ENCODE measurements around the gene TOLLIP.

The TOLLIP gene

DNA sequence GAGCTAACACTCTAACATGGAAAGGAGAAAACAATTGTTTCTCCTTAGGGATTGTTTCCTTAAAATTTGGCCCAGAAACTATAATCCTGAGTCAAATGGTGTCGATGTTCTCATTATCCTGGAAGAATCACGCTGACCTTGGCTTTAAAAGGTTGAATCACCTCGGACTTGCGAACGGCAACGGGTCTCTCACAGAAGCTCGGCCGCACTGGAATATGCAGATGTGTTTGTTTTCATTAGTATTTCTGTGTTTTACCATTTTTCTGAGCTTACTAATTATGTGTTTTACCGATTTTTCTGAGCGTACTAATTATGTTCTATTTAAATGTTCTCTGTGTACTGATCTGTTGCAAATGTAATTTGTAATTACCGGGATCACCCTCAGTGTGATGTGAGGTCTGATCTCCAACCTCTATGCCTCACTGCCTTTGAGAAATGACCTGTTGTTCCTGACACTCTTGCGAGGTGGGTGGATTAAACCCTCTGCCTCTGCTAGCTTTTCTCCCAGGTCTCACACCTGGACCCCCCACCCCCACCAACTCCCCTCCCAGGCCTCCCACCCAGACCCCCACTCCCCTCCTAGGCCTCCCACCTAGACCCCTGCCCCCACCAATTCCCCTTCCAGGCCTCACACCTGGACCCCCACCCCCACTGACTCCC lies 42.0 kb upstream of the TOLLIP start:
- POLR2A ChIA-PET = no interaction called here
- Histone ChIP-seq H3K36me3 (ENCODE audit: control insufficient read depth in 2 of 2, insufficient read depth in 1 of 2, low read length in 2 of 2) (no peaks in the 10 kb centered on the region), H3K27ac (ENCODE audit: extremely low read depth, low read depth, low read length) (no peak overlapping the region), H3K9me3 (ENCODE audit: control insufficient read depth, insufficient read depth, low read depth, low read length) (no peaks in the 10 kb centered on the region), H3K4me3 (ENCODE audit: low read depth, low read length) (no peak overlapping the region), H3K4me1 (ENCODE audit: control insufficient read depth, insufficient read depth, low read length) (no peaks in the 10 kb centered on the region)
- no peak for TF ChIP-seq SCRT1 (tag by site-specific recombination; IDR thresholded peaks at IDR 0.05; ENCODE audit: borderline replicate concordance)
- TF ChIP-seq ZNF280C (tag by site-specific recombination; IDR thresholded peaks at IDR 0.05) = no peak
- no peak for TF ChIP-seq GLIS1 (tag by site-specific recombination; IDR thresholded peaks at IDR 0.05)
- TF ChIP-seq, protein P1, sequence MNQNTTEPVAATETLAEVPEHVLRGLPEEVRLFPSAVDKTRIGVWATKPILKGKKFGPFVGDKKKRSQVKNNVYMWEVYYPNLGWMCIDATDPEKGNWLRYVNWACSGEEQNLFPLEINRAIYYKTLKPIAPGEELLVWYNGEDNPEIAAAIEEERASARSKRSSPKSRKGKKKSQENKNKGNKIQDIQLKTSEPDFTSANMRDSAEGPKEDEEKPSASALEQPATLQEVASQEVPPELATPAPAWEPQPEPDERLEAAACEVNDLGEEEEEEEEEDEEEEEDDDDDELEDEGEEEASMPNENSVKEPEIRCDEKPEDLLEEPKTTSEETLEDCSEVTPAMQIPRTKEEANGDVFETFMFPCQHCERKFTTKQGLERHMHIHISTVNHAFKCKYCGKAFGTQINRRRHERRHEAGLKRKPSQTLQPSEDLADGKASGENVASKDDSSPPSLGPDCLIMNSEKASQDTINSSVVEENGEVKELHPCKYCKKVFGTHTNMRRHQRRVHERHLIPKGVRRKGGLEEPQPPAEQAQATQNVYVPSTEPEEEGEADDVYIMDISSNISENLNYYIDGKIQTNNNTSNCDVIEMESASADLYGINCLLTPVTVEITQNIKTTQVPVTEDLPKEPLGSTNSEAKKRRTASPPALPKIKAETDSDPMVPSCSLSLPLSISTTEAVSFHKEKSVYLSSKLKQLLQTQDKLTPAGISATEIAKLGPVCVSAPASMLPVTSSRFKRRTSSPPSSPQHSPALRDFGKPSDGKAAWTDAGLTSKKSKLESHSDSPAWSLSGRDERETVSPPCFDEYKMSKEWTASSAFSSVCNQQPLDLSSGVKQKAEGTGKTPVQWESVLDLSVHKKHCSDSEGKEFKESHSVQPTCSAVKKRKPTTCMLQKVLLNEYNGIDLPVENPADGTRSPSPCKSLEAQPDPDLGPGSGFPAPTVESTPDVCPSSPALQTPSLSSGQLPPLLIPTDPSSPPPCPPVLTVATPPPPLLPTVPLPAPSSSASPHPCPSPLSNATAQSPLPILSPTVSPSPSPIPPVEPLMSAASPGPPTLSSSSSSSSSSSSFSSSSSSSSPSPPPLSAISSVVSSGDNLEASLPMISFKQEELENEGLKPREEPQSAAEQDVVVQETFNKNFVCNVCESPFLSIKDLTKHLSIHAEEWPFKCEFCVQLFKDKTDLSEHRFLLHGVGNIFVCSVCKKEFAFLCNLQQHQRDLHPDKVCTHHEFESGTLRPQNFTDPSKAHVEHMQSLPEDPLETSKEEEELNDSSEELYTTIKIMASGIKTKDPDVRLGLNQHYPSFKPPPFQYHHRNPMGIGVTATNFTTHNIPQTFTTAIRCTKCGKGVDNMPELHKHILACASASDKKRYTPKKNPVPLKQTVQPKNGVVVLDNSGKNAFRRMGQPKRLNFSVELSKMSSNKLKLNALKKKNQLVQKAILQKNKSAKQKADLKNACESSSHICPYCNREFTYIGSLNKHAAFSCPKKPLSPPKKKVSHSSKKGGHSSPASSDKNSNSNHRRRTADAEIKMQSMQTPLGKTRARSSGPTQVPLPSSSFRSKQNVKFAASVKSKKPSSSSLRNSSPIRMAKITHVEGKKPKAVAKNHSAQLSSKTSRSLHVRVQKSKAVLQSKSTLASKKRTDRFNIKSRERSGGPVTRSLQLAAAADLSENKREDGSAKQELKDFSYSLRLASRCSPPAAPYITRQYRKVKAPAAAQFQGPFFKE (tag by site-specific recombination; IDR thresholded peaks at IDR 0.05; ENCODE audit: borderline replicate concordance) = no peak
- no peak for TF ChIP-seq ZNF624 (tag by site-specific recombination; IDR thresholded peaks at IDR 0.05)
- no peak for TF ChIP-seq ZNF112 (tag by site-specific recombination; IDR thresholded peaks at IDR 0.05)
- TF ChIP-seq ZNF19 (tag by site-specific recombination; IDR thresholded peaks at IDR 0.05; ENCODE audit: low read depth) = no peak
- no peak for TF ChIP-seq ZNF10 (tag by site-specific recombination; IDR thresholded peaks at IDR 0.05)
- TF ChIP-seq WT1 (tag by site-specific recombination; IDR thresholded peaks at IDR 0.05) = no peak
- TF ChIP-seq KLF1 (tag by site-specific recombination; IDR thresholded peaks at IDR 0.05) = no peak
- TF ChIP-seq, protein P2, sequence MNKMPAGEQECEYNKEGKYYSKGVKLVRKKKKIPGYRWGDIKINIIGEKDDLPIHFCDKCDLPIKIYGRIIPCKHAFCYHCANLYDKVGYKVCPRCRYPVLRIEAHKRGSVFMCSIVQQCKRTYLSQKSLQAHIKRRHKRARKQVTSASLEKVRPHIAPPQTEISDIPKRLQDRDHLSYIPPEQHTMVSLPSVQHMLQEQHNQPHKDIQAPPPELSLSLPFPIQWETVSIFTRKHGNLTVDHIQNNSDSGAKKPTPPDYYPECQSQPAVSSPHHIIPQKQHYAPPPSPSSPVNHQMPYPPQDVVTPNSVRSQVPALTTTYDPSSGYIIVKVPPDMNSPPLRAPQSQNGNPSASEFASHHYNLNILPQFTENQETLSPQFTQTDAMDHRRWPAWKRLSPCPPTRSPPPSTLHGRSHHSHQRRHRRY (tag by site-specific recombination; IDR thresholded peaks at IDR 0.05) = no peak
- TF ChIP-seq SCRT2 (tag by site-specific recombination; IDR thresholded peaks at IDR 0.05) = no peak
- CTCF ChIA-PET = no interaction called here

DNA sequence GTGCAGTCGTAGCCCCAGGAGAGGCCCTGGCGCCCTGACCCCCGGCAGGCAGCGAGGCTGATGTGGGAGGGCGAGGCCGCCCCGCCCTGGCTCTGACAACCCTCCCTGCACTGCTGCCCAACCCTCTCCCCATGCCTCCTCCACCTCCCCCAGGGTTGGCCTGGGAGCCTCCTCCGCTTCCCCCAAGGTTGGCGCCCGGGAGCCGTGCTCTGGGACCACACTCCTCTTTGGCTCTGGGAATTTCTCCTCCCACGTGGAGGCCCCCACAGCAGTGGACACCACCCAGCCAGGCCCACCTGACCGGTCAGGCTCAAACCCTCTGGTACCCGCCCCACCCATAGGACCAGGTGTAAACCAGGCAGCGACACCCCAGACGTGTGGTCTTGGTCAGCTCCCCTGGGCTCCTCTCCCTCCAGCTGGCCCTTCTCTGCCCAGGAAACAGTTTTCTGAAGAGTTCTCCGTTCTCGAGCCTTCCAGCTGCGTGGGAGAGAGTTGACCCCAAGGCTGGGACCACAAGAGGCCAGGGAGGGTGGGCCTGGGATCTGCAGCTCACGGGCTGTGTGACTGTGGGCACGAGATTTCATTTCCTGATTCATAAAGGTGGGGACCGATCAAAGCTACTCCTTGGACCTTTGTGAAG lies 40.8 kb upstream of the TOLLIP start:
- CTCF ChIA-PET = no interaction called here
- H3K36me3 ChIP-seq (ENCODE audit: control insufficient read depth in 2 of 2, insufficient read depth in 1 of 2, low read length in 2 of 2) = no peaks in the 10 kb centered on the region
- H3K4me3 ChIP-seq (ENCODE audit: low read depth, low read length) = no peak overlapping the region
- H3K9me3 ChIP-seq (ENCODE audit: control insufficient read depth, insufficient read depth, low read depth, low read length) = no peaks in the 10 kb centered on the region
- H3K4me1 ChIP-seq (ENCODE audit: control insufficient read depth, insufficient read depth, low read length) = no peaks in the 10 kb centered on the region
- no peak overlapping the region for H3K27ac ChIP-seq (ENCODE audit: extremely low read depth, low read depth, low read length)
- POLR2A ChIA-PET = no interaction called here
- TF ChIP-seq KLF9 (tag by site-specific recombination; IDR thresholded peaks at IDR 0.05; ENCODE audit: low read depth) = no peak
- 0 out of 2 replicates have a peak, but pooled peaks have one; percentile 38 for TF ChIP-seq EGR2 (tag by site-specific recombination; IDR thresholded peaks at IDR 0.05; ENCODE audit: low read depth)
- TF ChIP-seq GLIS1 (tag by site-specific recombination; IDR thresholded peaks at IDR 0.05) = peak; percentile 68
- no peak for TF ChIP-seq BCL11B (tag by site-specific recombination; IDR thresholded peaks at IDR 0.05; ENCODE audit: low read depth)
- TF ChIP-seq ZNF585B (tag by site-specific recombination; IDR thresholded peaks at IDR 0.05) = no peak
- no peak for TF ChIP-seq ZFP69B (tag by site-specific recombination; IDR thresholded peaks at IDR 0.05)
- TF ChIP-seq TCF7L2 (IDR thresholded peaks at IDR 0.05; ENCODE audit: borderline replicate concordance, low read depth, low read length) = no peak
- no peak for TF ChIP-seq BCL11A (tag by site-specific recombination; IDR thresholded peaks at IDR 0.05; ENCODE audit: low read depth)
- TF ChIP-seq INSM2 (tag by site-specific recombination; IDR thresholded peaks at IDR 0.05) = no peak
- no peak for TF ChIP-seq ZNF140 (tag by site-specific recombination; IDR thresholded peaks at IDR 0.05)
- no peak for TF ChIP-seq ZNF26 (tag by site-specific recombination; IDR thresholded peaks at IDR 0.05)
- TF ChIP-seq KLF1 (tag by site-specific recombination; IDR thresholded peaks at IDR 0.05) = peak; percentile 84

All from HEK293 (cell line).